ENCODE results near the gene C2CD5.
"Not testable (repeated sequence)": the region's sequence is repeated elsewhere in the genome, so short reads cannot be mapped to it uniquely, and the experiment has no call there.

The C2CD5 gene, protein sequence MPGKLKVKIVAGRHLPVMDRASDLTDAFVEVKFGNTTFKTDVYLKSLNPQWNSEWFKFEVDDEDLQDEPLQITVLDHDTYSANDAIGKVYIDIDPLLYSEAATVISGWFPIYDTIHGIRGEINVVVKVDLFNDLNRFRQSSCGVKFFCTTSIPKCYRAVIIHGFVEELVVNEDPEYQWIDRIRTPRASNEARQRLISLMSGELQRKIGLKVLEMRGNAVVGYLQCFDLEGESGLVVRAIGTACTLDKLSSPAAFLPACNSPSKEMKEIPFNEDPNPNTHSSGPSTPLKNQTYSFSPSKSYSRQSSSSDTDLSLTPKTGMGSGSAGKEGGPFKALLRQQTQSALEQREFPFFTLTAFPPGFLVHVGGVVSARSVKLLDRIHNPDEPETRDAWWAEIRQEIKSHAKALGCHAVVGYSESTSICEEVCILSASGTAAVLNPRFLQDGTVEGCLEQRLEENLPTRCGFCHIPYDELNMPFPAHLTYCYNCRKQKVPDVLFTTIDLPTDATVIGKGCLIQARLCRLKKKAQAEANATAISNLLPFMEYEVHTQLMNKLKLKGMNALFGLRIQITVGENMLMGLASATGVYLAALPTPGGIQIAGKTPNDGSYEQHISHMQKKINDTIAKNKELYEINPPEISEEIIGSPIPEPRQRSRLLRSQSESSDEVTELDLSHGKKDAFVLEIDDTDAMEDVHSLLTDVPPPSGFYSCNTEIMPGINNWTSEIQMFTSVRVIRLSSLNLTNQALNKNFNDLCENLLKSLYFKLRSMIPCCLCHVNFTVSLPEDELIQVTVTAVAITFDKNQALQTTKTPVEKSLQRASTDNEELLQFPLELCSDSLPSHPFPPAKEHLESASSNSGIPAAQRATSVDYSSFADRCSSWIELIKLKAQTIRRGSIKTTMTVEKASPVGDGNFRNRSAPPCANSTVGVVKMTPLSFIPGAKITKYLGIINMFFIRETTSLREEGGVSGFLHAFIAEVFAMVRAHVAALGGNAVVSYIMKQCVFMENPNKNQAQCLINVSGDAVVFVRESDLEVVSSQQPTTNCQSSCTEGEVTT

DNA sequence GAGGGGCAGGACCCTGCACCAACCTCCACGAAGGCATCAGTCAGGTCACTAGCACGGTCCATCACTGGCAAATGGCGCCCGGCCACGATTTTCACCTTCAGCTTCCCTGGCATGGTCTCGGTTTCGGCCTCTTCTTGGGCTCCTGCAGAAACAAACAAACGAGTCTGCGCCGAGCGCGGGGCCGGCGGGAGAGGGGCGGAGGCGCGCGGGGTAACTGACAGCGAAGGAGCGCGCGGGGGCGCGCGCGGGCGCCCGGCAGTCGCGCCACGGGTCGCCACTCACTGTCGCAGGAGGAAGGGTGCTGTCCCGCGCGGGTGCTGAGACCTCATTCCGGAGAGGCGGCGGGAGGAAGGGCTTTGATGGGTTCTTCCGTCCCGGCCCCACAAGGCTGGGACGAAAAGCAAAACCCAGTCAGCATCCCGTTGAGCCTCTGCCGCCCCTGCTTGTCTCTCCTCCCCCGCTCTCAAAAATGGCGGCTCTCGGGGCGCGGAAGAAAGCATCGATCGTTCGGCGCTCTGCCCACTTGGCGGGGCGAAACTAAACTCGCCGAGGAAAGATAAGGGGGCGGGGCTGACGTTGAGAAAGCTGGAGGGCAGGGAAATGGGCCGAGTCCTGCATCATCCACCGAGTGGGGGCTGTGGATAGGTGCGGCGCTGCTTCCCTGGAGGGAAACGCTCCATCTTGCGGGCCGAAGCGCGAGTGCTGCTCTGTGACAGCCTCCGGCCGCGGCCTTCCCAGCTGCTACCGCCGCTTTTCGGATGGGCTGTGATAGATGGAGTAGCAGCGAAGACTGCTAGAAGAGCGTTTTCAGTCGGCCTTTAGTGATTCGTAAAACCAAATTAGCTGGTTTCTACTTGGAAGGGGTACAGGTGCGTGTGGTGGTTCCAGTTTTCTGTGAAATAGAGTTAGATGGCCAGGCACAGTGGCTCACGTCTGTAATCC, at the start of gene C2CD5:
C2CD5 (minus strand) TSS at position 505 of the 942 bp plus-strand sequence; CDS start at position 113, 392 bp downstream.
- peak; percentile 90 to 93 for DNase-seq (ENCODE audit: low read depth in 2 of 2)

DNA sequence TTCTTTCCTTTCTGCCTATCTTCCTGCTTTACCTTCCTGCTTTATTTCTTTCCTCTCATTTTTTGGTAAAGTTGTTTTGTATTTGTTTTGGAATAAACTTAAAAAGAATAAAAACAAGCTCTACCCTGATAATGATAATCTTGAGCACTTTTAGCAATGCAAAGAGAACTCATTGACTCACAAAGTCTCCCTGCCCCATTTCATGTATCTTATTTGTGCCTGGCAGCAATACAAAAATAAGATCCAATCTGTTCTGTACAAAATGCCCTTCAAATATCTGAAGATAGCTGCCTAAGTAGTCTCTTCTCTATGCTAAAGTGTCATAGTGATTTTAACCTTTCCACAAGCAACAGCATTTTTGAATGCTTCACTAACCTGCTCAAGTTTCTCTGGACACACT, 49.5 kb upstream of the C2CD5 start:
- no peak for DNase-seq (ENCODE audit: low read depth in 2 of 2)

DNA sequence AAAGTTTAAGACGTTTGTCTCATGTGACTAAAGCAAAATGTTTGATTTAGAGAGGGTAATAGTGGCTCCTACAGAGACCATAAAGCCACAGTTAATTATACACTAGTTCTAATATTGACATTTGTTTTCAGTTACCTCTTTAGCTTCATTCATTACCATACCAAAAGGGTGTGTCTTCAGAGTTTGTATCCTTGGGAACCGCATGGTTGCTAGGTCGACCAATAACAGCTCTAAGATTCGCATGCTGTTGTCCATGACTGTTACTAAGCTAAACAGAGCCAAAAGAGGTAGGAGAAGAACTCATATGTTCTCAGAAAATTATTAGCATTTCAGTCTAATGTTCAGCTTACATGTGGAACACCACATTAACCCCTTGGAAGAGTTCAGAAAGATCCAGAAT, 44.5 kb upstream of the C2CD5 start:
- no peak for DNase-seq (ENCODE audit: low read depth in 2 of 2)

DNA sequence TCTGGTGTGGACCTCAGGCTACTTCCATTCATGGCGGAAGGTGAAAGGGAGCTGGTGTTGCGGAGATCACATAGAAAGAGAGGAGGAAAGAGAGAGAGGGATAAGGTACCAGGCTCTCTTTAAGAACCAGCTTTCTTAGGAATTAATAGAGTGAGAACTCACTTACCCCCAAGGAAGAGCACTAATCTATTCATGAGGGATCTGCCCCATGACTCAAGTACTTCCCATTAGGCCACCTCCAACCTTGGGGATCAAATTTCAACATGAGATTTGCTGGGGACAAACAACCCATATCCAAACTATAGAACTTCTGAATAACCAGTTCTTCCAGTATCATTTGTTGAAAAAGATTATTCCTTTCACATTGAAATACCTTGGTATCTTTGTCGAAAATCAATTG, 34.0 kb upstream of the C2CD5 start:
- no peak for DNase-seq (ENCODE audit: low read depth in 2 of 2)

DNA sequence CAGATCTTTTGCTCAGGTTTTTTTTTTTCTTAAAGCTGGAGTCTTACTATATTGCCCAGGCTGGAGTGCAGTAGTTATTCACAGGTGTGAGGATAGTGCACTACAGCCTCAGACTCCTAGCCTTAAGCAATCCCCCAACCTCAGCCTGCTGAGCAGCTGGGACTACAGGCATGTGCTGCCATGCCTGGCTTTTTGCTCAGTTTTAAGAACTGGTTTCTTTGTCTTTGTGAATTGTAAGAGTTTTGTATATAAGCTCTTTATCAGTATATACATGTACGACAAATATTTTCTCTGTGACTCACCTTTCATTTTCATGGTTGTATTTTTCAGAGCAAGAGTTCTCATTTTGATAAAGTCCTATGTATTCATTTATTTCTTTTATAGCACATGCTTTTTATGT, 33.3 kb upstream of the C2CD5 start:
- no peak for DNase-seq (ENCODE audit: low read depth in 2 of 2)

DNA sequence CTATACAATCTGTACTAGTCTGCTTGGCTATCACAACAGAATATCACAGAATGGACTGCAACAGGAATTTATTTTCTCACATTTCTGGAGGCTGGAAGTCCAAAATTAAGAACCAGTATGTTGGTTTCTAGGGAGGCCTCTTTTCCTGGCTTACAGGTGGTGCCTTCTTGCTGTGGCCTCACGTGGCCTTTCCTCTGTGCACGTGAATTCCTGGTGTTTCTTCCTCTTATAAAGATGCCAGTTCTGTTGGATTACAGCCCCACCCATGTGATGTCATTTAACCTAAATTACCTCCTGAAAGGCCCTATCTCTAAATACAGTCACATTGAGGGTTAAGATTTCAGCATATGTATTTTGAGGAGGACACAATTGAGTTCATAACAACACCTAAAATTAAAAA, 32.1 kb upstream of the C2CD5 start:
- no peak for DNase-seq (ENCODE audit: low read depth in 2 of 2)

DNA sequence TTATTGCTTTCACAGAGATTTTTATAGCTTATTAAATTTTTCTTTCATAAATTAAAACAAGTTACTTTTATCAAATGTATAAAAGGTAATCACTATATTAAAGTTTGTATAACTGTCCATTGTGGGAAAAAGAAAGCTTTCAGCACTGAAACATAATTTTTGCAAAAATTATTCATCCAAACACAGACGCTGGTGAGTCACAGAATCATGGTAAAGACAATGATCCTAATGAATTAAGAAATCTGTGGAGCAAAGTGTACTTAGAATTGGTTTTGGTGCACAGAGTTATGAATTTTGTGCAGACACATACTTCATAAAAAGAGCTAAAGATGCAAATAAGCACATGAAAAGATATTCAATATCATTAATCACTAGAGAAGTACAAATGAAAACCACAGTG, 31.7 kb upstream of the C2CD5 start:
- DNase-seq (ENCODE audit: low read depth in 2 of 2) = no peak

DNA sequence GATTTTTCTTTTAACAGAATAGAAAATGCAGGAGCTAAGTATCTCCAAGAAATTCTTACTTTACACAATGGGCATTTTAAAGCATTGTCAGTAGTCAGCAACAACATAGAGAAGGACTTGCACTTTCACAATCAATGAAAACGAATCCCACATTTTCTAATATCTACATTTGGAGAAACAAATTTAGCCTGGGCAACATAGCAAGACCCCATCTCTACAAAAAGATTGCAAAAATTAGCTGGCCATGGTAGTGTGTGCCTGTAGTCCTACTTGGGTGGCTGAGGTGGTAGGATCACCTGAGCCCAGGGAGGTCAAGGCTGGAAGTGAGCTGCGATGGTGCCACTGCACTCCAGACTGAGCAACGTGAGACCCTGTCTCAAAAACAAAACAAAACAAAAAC, 30.6 kb upstream of the C2CD5 start:
- DNase-seq (ENCODE audit: low read depth in 2 of 2) = no peak

DNA sequence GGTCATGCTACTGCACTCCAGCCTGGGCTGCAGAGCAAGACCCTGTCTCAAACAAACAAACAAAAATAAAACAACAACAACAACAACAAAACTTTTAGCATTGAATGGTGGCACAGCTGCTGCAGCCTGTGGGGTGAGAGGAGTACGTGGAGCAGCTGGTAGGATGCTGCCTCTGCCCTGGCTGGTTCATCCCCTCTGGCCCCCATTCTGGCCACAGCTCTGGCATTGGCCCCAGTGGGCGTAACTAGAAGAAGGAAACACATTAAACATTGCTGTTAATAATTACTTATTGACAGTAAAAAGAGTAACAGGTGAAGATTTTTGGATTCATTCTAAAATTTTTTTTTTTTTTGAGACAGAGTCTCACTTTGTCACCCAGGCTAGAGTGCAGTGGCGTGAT, 28.8 kb upstream of the C2CD5 start:
- no peak for DNase-seq (ENCODE audit: low read depth in 2 of 2)

DNA sequence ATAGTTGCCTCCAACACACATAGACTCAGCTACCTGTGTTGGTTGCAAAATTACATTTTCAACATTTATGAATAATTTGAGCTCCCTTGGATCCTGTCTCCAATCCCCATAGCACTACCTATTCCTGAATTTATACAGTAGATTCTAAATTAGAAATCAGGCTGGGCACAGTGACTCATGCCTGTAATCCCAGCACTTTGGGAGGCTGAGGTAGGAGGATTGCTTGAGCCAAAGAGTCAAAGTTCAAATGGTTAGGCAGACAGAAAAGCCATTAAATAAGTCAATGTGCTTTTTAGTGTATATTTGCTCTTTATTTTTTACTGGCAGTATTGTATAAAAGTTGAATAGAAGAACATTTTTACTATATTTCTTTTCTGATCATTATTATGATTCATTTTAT, 24.9 kb upstream of the C2CD5 start:
- no peak for DNase-seq (ENCODE audit: low read depth in 2 of 2)

DNA sequence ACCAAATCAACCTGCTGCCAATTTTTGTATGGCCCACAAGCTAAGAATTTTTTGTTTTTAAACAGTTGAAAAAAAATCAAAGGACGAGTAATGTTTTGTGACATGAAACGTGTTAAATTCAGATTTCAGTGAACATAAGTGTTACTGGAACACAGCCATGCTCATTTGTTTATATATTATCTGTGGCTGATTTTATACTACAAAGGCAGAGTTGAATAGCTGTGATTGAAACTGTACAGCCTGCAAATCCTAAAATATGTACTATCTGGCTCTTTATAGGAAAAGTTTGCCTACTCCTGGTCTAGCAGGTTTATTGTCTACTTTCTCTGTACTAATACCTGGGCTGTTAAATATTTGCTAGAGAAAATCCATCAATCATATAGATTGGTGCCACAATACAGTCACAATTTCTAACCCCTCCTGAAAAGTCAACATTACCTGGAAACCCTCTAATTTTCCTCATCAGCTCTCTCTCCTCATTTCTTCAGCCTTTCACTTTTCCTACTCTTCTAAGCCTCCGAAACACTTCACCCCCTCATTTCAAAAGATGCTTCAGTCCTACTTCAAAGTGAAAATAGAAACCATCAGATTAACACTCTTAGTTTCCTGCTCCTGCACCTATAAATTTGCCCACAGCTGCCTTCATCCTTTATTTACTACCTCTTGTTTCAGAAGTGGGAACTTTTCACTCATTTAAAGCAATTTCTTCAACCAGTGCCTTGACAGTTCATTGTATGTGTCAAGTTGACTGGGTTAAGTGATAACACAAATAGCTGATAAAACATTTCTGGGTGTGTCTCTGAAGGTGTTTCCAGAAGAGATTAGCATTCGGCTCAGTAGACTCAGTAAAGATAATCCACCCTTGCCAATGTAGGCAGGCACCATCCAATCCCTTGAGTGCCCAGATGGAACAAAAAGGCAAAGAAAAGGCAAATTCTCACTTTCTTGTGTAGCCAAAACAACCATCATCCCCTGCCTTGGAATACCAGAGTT, 18.0 kb upstream of the C2CD5 start:
- DNase-seq (ENCODE audit: low read depth in 2 of 2) = no peak

DNA sequence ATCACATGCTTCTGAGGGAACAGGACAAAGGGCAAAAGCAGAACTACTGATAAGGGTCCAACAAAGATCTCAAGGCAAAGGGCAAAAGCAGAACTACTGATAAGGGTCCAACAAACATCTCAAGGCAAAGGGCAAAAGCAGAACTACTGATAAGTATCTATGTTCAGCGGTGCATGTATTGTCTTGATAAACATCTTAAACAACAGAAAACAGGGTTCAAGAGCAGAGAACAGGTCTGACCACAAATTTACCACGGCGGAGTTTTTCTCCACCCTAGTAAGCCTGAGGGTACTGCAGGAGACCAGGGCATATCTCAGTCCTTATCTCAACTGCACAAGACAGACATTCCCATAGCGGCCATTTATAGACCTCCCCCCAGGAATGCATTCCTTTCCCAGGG, 10.4 kb upstream of the C2CD5 start:
- DNase-seq (ENCODE audit: low read depth in 2 of 2) = not testable (repeated sequence)

DNA sequence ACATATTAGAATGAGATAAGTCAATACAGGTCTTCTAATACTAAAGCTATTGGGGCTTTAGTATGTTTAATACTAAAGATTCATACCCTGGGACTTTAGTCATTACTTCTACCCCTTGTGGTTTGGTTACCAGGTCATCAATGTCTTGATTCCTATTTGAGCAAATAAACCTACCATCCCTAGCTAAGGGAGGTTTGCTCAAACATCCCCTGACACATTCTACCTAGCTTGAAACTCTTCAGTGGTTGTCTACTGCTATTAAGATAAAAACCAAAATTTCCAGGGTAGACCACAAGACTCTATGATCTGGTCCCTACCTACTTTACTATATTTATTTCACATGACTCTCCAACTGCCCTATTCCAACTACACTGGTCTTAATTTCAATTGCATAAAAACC, 7.3 kb upstream of the C2CD5 start:
- no peak for DNase-seq (ENCODE audit: low read depth in 2 of 2)

DNA sequence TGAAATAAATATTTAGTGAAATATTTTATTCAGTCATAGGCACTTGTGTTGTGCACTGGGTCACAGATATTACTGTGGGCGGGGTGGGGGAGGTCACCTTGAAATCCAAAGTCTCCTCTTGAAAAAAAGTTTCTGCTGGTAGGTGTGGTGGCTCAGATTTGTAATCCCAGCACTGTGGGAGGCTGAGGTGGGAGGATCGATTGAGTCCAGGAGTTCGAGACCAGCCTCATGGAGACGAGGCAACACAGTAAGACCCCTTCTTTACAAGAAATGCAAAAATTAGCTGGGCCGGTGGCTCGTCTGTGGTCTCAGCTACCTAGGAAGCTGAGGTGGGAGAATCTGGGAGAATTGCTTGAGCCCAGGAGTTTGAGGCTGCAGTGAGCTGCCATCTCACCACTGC, 913 bp upstream of the C2CD5 start:
- no peak for DNase-seq (ENCODE audit: low read depth in 2 of 2)

DNA sequence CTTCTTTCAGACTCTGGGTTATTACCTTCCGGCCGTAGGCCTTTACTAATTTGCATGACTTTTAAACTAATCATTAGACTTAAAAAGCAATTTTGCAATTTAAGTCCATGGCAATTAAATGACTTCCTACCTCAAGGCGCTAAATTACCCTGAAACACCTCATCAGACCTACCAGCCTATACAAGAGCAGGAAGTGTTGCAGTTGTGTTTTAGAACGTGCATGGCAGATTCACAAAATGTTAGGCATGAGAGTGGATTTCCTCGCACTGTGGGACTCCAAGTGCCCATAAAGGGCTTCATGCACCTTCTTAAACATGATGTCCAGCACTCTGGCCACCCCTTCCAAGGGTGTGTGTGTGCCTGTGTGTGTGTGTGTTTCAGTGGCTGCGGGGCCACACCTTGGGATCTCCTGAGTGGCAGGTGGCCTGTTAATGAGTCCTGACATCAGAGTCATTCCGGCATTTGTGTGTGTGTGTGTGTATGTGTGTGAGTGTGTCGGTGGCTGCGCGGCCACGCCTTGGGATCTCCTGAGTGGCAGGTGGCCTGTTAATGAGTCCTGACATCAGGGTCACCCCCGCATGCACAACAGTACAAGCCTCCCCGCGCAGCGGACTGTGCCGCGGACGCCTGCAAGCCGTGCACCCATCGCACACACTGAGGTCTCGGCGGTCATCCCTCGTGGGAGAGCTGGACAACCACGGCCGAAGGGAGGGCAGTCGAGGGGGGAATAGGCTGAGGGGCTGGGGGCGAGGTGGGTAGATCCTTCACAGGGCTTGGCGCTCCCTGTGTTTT, 900 bp downstream of the C2CD5 start:
- DNase-seq (ENCODE audit: low read depth in 2 of 2) = peak in 1 of 2 experiments; percentile 41

DNA sequence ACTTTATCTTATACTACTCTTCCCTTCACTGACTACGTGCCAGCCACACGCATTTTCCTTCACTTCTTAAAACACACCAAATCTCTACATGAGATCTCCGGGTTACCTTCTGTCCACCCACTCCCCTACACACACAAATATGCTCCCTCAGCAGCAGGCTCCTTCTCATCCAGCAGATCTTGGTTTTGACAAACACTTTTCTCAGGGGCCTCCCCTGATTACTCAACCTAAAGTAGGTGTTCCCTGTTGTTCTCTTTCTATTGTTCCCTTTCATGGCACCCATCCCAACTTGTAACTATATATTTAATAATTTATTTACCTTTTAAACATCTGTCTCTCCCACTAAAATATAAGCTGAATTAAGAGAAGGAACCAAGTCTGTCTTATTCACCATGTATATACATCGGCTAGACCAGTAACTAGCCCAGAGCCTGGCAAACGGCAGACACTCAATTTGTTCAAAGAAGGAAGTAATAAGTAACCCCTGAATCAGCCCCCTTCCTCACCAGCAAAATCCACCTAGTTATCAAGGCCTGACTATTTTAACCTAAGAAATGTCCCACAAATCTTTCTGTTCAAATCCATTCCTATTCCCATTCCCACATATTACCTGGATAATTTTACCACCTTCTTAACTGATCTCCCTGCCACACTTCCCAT, 2.7 kb downstream of the C2CD5 start:
- no peak for DNase-seq (ENCODE audit: low read depth in 2 of 2)

DNA sequence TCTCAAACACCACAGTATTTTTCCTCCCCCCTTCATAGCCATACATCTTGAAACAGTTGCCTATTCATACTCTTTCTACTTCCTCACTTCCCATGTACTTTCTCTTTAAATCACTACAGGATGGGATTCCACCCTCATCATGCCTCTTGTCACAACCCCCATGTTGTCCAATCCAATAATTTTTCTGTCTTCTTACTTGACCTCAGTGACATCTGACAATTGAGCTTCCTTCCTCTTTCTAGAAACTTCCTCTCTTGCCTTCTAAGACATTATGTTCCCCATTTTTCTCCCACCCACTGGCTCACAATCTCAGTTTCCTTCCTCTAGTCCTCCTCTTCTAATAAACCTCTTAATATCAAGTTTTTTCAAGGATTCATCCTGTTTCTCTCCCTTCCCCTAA, 5.3 kb downstream of the C2CD5 start:
- no peak for DNase-seq (ENCODE audit: low read depth in 2 of 2)

DNA sequence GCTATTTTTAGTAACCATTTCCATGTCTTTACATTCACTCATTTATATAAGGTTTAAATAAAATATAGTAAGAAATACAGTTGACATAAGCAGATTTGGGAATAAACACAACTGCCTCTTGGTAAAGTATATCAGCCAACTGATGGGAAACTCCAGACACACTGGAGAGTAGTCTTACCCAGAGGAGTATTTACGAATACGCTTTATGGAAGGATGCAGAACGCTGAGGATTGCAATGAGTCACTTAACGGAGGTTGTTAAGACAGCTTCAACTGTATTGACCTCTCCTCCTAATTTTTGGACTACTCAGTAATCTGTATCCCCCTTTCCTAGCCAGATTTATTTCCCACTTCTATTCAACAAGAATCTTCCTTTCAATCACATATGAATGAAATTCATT, 6.0 kb downstream of the C2CD5 start:
- DNase-seq (ENCODE audit: low read depth in 2 of 2) = no peak

DNA sequence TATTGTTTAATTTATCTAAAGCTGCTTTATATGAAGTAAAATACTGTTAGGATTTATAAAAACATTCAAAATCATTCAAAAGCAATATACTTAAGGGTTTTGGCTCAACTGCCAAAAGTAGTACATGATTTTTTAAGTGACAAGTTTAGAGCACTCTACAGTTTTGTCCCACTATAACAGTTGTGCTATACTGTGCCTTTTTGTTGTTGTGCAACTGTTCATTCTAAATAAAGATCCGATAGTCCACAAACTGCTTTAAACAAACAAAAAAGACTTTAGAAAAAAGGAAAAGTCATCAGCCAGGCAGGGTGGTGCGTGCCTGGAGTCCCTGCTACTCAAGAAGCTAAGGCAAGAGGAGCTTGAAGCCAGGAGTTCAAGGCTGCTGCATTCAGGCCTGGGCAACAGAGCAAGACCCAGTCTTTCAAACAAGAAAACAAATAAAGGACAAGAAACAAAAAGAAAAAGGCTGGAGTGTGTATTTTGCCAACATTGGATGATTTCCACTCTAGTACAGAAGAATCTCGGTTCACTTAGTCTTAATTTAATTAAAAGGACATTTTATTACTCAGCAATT, 7.3 kb downstream of the C2CD5 start:
- no peak for DNase-seq (ENCODE audit: low read depth in 2 of 2)

Data from stimulated activated CD4-positive, alpha-beta T cell treated with anti-CD3 and anti-CD28 coated beads, Interleukin-12 subunit alpha, Interleukin-12 subunit beta, amount 100 ng/mL, for 24 hours (primary cell).